Muscle of leg (tissue), 11 donors: ENCODE data around the gene DOCK1. TPM values are rescaled to one million over a fixed set of nuclear protein-coding genes. Genes with fewer than 3 reads are reported as not detected.
A peak's percentile ranks its signal among the peaks of the same experiment; 100 is the strongest.

ENCODE experiments used
- DNase-seq: peaks from one replicate; pipeline ENCODE4 v3.0.0; 2013
- H3K27ac ChIP-seq: one replicate; pipeline ENCODE4 v1.5.1; 2013; ENCODE audit warnings: mild to moderate bottlenecking, low read length, control low read depth
- H3K27me3 ChIP-seq: one replicate; pipeline ENCODE4 v1.6.1; 2013; ENCODE audit warnings: low read length; ENCODE audit not compliant: control insufficient read depth, insufficient read depth
- H3K36me3 ChIP-seq: one replicate; pipeline ENCODE4 v1.6.1; 2013; ENCODE audit warnings: low read length; ENCODE audit not compliant: control insufficient read depth, insufficient read depth
- H3K4me1 ChIP-seq: one replicate; pipeline ENCODE4 v1.6.1; 2013; ENCODE audit warnings: low read length; ENCODE audit not compliant: control insufficient read depth, insufficient read depth
- H3K4me3 ChIP-seq: one replicate; pipeline ENCODE4 v1.5.1; 2013; ENCODE audit warnings: low read length, control low read depth
- H3K9me3 ChIP-seq: replicated peaks from 2 replicates; pipeline ENCODE4 v1.6.1; 2013; ENCODE audit warnings: low read depth, low read length; ENCODE audit not compliant: control insufficient read depth
- WGBS: methylation state at CpG from one replicate; pipeline ENCODE4 v1.1.5; 2013; ENCODE audit warnings: missing lambda C conversion rate; ENCODE audit not compliant: insufficient coverage; 5-methylcytosine and 5-hydroxymethylcytosine counted together
- polyA plus RNA-seq, 8 donors: library from polyadenylated mRNA; unstranded; fragments of 120-200 nt; gene quantifications; one replicate each; pipeline versions ENCODE4 v1.2.1 to v1.2.3, GENCODE V29; 2013; ENCODE audit warnings: inconsistent platforms in 1 of 8, low replicate concordance in 1 of 8; ENCODE audit not compliant: insufficient read length in 8 of 8, insufficient read depth in 1 of 8
- total RNA-seq: library from RNA; stranded (reverse); fragments of 120-200 nt; gene quantifications from one replicate; pipeline ENCODE4 v1.2.4, GENCODE V29; 2013

DOCK1 gene
- total and polyA plus RNA-seq, 9 donors = 27.3 to 52.9 (median 37.1) TPM

GRCh38 chr10:127041552-127041951 lies 136.3 kb downstream of the DOCK1 start:
- DNase-seq = no peak
- H3K4me1 ChIP-seq = no peaks in the 10 kb centered on the region
- peaks cover 44% of the 10 kb centered on the region for H3K36me3 ChIP-seq
- no peak overlapping the region for H3K4me3 ChIP-seq
- no peaks in the 10 kb centered on the region for H3K27me3 ChIP-seq
- WGBS = no CpG with 5 or more reads among the region's 6 CpGs
- H3K27ac ChIP-seq = no peak overlapping the region
- no peaks in the 10 kb centered on the region for H3K9me3 ChIP-seq

DNA sequence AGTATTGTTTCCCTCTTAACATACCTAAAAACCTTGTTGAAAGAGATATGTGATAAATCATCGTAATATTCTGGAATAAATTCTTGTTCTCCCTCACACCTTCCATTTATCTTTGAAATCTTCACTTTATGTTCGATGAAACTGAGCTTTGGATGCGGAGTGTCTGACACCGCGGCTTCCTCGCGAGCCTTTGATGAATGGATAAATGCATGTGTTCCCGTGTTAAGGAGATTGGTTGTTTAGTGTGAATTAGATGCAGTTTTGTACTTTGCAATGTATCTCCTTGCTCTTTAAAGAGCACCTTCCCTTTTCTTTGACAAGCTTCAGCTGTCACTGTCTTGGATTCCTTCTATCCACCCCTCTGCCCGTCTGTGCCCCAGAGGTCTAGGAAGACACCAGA lies 138.1 kb downstream of the DOCK1 start:
- Histone ChIP-seq H3K4me3 (no peak overlapping the region), H3K27ac (no peak overlapping the region), H3K9me3 (no peaks in the 10 kb centered on the region), H3K4me1 (no peaks in the 10 kb centered on the region), H3K36me3 (peaks cover 43% of the 10 kb centered on the region), H3K27me3 (no peaks in the 10 kb centered on the region)
- WGBS = no CpG with 5 or more reads among the region's 9 CpGs
- no peak for DNase-seq

DNA sequence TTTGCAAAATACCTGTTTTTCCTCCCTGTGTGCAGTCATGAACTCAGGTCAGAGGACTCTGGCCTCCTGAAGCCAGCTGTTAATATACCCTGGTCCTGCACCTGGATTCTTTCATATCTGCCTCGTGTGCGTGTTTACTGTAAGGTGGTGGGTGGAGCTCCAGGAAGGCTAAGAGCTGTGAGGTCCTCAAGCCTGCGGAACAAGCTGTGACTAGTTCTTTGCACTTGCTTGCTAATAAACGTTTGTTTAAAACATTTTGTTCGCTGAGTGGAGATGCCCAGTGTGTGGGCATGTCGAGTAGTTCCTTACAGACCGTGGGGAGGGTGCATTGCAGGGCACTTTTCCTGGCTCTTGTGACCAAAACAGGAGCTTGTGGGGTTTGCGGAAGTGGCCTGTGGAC lies 139.0 kb downstream of the DOCK1 start:
- Histone ChIP-seq H3K9me3 (no peaks in the 10 kb centered on the region), H3K36me3 (peaks cover 37% of the 10 kb centered on the region), H3K27ac (no peak overlapping the region), H3K27me3 (no peaks in the 10 kb centered on the region), H3K4me1 (no peaks in the 10 kb centered on the region), H3K4me3 (no peak overlapping the region)
- DNase-seq = no peak
- WGBS = 79% methylated on average over 8 of the region's 8 CpGs

GRCh38 chr10:127046975-127047877 lies 142.0 kb downstream of the DOCK1 start:
- H3K4me1 ChIP-seq = no peaks in the 10 kb centered on the region
- H3K27ac ChIP-seq = no peak overlapping the region
- no peaks in the 10 kb centered on the region for H3K27me3 ChIP-seq
- no peak for DNase-seq
- WGBS = 96% methylated on average over 3 of the region's 7 CpGs
- peaks cover 22% of the 10 kb centered on the region for H3K36me3 ChIP-seq
- H3K9me3 ChIP-seq = no peaks in the 10 kb centered on the region
- H3K4me3 ChIP-seq = no peak overlapping the region

DNA sequence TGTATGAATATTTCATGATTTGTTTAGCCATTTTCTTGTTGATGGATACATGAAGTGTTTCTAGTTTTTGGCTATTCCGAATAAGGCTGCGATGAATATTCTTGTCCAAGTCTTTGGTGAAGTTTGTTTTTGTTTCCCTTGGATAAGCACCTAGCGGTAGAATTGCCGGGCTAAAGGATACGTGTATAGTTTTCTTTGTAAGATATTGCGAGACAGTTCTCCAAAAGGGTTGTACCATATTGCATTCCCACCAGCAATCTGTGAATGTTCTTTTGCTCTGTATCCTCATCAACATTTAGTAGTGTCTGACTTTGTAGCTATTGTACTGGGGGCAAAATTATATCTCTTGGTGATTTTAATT lies 142.6 kb downstream of the DOCK1 start:
- H3K27me3 ChIP-seq = no peaks in the 10 kb centered on the region
- H3K27ac ChIP-seq = no peak overlapping the region
- 100% methylated on average over 2 of the region's 6 CpGs for WGBS
- H3K4me1 ChIP-seq = no peaks in the 10 kb centered on the region
- H3K9me3 ChIP-seq = no peaks in the 10 kb centered on the region
- no peak overlapping the region for H3K4me3 ChIP-seq
- H3K36me3 ChIP-seq = peaks cover 18% of the 10 kb centered on the region
- DNase-seq = no peak

DNA sequence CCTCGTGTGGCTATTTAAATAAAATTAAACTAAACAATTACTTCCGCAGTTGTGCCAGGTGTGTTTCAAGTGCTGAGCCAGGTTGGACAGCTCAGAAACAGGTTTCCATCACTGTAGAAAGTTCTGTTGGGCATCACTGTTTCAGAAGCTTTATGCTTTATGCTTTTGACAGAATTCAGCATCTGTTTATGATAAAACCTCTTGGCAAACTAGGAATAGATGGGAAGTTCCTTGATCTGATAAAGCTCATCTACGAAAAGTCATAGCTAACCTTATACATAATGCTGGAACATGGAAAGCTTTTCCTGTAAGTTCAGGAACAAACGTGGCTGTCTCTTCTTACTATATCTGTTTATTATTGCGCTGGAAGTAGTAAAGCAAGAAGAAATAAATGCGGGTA lies 143.4 kb downstream of the DOCK1 start:
- no CpG with 5 or more reads among the region's 6 CpGs for WGBS
- H3K36me3 ChIP-seq = peaks cover 18% of the 10 kb centered on the region
- H3K27ac ChIP-seq = no peak overlapping the region
- peak; percentile 32 for DNase-seq
- no peaks in the 10 kb centered on the region for H3K27me3 ChIP-seq
- no peaks in the 10 kb centered on the region for H3K9me3 ChIP-seq
- H3K4me3 ChIP-seq = no peak overlapping the region
- no peaks in the 10 kb centered on the region for H3K4me1 ChIP-seq

DNA sequence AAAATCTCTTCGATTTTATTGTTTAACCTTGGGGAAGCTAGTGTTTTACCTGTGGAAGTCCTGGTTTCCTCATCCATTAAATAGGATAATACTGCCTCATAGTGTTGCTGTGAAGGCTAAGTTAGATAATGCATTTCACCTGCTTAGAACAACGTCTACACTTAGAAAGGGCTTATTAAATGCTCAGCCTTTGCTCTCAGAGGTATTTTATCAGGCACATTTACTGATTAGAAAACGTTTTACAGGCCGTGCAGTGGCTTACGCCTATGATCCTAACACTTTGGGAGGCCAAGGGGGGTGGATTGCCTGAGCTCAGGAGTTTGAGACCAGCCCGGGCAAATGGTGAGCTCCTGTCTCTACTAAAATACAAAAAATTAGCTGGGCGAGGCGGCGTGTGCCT lies 146.8 kb downstream of the DOCK1 start:
- Histone ChIP-seq H3K4me3 (no peak overlapping the region), H3K27ac (no peak overlapping the region), H3K4me1 (no peaks in the 10 kb centered on the region), H3K9me3 (no peaks in the 10 kb centered on the region), H3K36me3 (peaks cover 22% of the 10 kb centered on the region), H3K27me3 (no peaks in the 10 kb centered on the region)
- no peak for DNase-seq
- WGBS = 78% methylated on average over 4 of the region's 9 CpGs

DNA sequence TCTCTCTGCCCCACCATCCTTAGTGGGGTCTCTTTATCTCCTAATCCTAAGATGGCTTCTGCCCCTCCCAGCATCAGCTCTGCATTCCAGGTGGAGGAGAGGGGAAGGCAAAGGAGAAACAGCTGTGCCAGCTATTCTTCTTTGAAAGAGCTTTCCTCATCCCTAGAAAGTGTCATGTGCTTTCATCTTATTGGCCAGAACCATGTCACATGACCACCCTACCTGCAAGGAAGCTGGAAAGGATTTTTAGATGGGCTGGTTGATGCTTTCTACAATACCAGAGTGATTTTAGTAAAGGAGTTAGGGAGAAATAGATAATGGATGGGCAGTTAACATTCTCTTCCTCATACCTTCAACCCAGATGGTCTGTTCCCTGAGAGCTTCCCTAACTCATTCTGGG lies 150.0 kb downstream of the DOCK1 start:
- no peaks in the 10 kb centered on the region for H3K4me1 ChIP-seq
- H3K27me3 ChIP-seq = no peaks in the 10 kb centered on the region
- no peak for DNase-seq
- H3K36me3 ChIP-seq = peaks cover 22% of the 10 kb centered on the region
- peaks cover 10% of the 10 kb centered on the region for H3K9me3 ChIP-seq
- no peak overlapping the region for H3K4me3 ChIP-seq
- H3K27ac ChIP-seq = no peak overlapping the region

DNA sequence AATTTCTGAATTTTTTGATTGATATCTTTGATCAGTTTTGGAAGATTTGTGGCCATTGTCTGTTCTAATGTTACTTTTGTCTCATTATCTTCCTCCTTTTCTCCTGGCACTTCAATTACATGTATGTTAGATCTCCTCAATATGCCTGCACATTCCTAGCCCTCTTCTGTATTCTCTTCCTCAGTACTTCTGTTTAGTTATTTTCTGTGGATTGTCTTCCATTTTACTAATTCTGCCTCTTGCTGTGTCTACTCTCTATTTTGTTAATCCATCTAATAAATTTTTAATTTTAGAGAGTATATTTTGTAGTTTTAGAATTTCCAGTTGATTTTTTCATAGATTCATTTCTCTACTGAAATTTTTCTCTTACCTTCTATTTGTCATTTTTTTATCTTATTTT lies 154.1 kb downstream of the DOCK1 start:
- peaks cover 10% of the 10 kb centered on the region for H3K9me3 ChIP-seq
- no peaks in the 10 kb centered on the region for H3K27me3 ChIP-seq
- no peak overlapping the region for H3K4me3 ChIP-seq
- peaks cover 36% of the 10 kb centered on the region for H3K36me3 ChIP-seq
- no peak for DNase-seq
- no peaks in the 10 kb centered on the region for H3K4me1 ChIP-seq
- no peak overlapping the region for H3K27ac ChIP-seq

DNA sequence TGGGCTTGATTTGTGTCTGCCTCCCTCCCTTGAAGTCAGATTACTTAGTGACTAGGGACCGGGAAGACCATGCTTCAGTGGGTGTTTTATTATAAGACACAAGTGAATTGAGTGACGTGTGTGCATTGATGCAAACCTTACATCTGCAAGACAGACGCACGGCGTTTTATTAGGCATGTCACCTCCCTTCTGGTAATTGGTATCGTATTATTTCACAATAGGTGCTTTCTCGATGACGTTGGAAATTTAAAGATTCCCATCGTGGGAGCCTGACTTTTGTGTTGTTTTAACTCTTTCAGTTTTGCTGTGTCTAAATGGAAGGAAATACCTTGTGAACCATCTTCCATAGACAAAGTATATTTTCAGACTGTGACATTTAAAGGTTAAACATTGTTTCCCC lies 158.5 kb downstream of the DOCK1 start:
- peaks cover 47% of the 10 kb centered on the region for H3K36me3 ChIP-seq
- 60% methylated on average over 1 of the region's 9 CpGs for WGBS

DNA sequence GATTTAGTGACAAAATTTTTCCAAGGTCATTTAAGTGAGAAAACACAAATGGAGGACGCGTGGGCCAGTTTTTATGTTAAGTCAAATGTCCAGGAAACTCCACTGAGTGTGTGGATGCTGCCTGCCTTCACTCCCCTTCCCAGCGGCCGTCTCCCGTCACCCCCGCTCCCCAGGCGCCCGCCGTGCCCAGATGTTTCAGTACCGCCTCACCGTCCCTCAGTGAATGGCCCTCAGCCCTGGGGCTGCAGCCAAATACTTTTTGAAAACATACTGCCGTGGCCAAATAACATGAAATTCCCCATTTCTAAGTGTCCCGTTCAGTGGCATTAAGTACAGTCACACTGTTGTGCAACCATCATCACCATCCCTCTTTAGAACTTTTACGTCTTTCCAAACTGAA lies 159.2 kb downstream of the DOCK1 start:
- Histone ChIP-seq H3K4me3 (no peak overlapping the region), H3K4me1 (no peaks in the 10 kb centered on the region), H3K36me3 (peaks cover 54% of the 10 kb centered on the region), H3K9me3 (peaks cover 6% of the 10 kb centered on the region), H3K27me3 (no peaks in the 10 kb centered on the region), H3K27ac (no peak overlapping the region)
- 87% methylated on average over 14 of the region's 14 CpGs for WGBS
- no peak for DNase-seq

More for the DNA sequence above, 158.5 kb downstream of the DOCK1 start:
- Histone ChIP-seq H3K27ac (no peak overlapping the region), H3K27me3 (no peaks in the 10 kb centered on the region), H3K9me3 (peaks cover 10% of the 10 kb centered on the region), H3K4me1 (no peaks in the 10 kb centered on the region), H3K4me3 (no peak overlapping the region)
- DNase-seq = no peak
